Spleen (tissue), 7 donors: Measurements from ENCODE around the gene ZNF462.

ENCODE experiments used
- CTCF ChIP-seq, 11 experiments: fragments of 200-600 bp in 7 of 11; fragments of 450-650 bp in 4 of 11; sonication (generic) in 4 of 11; IDR thresholded peaks in 8 of 11; conservative IDR thresholded peaks in 3 of 11; 1 replicate in 7 of 11; 2 replicates in 4 of 11; pipeline versions ENCODE4 v1.4.0 to v1.8.0; 2016 to 2021; ENCODE audit warnings: antibody characterized with exemption in 11 of 11, inconsistent platforms in 4 of 11, mild to moderate bottlenecking in 1 of 11
- POLR2AphosphoS5 ChIP-seq, 3 donors: sonication (generic); formaldehyde crosslinking; IDR thresholded peaks; one replicate each; pipeline ENCODE4 v1.5.1; 2017; ENCODE audit warnings: antibody characterized with exemption in 3 of 3
- donor health status: DM: no; HTN: no; CAD: no; lungs with moderate emphysema.
- donor health status: DM: no; HTN: no; CAD: no.
- donor health status: DM: no; HTN: no; CAD: no.

GRCh38 chr9:106897751-106898150, 34.8 kb downstream of the ZNF462 start:
- TF ChIP-seq POLR2AphosphoS5 (IDR thresholded peaks at IDR 0.05) (no peak), CTCF (IDR thresholded peaks at IDR 0.05 in 8 of 11, conservative IDR thresholded peaks at IDR 0.05 in 3 of 11) (no peak)
